ENCODE results near the gene SPEN. TPM values are rescaled to one million over a fixed set of nuclear protein-coding genes. Genes with fewer than 3 reads are reported as not detected.
A peak's percentile ranks its signal among the peaks of the same experiment; 100 is the strongest.

Gene SPEN
- total RNA-seq, 4 donors from 2014 or later, result 55.0 to 79.7 (median 63.8) TPM

- H3K36me3 ChIP-seq, result peaks cover 29% of the 10 kb centered on the region
- H3K4me1 ChIP-seq, result peaks cover 74% of the 10 kb centered on the region
- H3K27ac ChIP-seq, result peak overlapping the region; percentile 96
- H3K4me3 ChIP-seq, result peak overlapping the region; percentile 30
- no peak for TF ChIP-seq EP300 (IDR thresholded peaks at IDR 0.05)
- TF ChIP-seq POLR2AphosphoS5 (IDR thresholded peaks at IDR 0.05), result no peak
- TF ChIP-seq POLR2A (IDR thresholded peaks at IDR 0.05), result no peak
- TF ChIP-seq, protein P1, sequence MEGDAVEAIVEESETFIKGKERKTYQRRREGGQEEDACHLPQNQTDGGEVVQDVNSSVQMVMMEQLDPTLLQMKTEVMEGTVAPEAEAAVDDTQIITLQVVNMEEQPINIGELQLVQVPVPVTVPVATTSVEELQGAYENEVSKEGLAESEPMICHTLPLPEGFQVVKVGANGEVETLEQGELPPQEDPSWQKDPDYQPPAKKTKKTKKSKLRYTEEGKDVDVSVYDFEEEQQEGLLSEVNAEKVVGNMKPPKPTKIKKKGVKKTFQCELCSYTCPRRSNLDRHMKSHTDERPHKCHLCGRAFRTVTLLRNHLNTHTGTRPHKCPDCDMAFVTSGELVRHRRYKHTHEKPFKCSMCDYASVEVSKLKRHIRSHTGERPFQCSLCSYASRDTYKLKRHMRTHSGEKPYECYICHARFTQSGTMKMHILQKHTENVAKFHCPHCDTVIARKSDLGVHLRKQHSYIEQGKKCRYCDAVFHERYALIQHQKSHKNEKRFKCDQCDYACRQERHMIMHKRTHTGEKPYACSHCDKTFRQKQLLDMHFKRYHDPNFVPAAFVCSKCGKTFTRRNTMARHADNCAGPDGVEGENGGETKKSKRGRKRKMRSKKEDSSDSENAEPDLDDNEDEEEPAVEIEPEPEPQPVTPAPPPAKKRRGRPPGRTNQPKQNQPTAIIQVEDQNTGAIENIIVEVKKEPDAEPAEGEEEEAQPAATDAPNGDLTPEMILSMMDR (IDR thresholded peaks at IDR 0.05), result no peak
- no peaks in the 10 kb centered on the region for H3K27me3 ChIP-seq
- DNase-seq (ENCODE audit: low spot score in 2 of 2), result no peak
- no peaks in the 10 kb centered on the region for H3K9me3 ChIP-seq
- 30% methylated on average over 4 of the region's 4 CpGs for WGBS
These were observed 102.8 kb downstream of the SPEN start for GRCh38 chr1:15950302-15950701.

- Histone ChIP-seq H3K4me3 (no peak overlapping the region), H3K27ac (peak overlapping the region; percentile 96), H3K9me3 (no peaks in the 10 kb centered on the region), H3K36me3 (peaks cover 23% of the 10 kb centered on the region), H3K4me1 (peaks cover 74% of the 10 kb centered on the region), H3K27me3 (no peaks in the 10 kb centered on the region)
- no peak for DNase-seq (ENCODE audit: low spot score in 2 of 2)
- peak in 2 of 3 donors; percentile 20 to 63 for TF ChIP-seq POLR2AphosphoS5 (IDR thresholded peaks at IDR 0.05)
- no peak for TF ChIP-seq POLR2A (IDR thresholded peaks at IDR 0.05)
- WGBS, result 15% methylated on average over 10 of the region's 10 CpGs
These were observed 103.3 kb downstream of the SPEN start for GRCh38 chr1:15950763-15951295.

DNA sequence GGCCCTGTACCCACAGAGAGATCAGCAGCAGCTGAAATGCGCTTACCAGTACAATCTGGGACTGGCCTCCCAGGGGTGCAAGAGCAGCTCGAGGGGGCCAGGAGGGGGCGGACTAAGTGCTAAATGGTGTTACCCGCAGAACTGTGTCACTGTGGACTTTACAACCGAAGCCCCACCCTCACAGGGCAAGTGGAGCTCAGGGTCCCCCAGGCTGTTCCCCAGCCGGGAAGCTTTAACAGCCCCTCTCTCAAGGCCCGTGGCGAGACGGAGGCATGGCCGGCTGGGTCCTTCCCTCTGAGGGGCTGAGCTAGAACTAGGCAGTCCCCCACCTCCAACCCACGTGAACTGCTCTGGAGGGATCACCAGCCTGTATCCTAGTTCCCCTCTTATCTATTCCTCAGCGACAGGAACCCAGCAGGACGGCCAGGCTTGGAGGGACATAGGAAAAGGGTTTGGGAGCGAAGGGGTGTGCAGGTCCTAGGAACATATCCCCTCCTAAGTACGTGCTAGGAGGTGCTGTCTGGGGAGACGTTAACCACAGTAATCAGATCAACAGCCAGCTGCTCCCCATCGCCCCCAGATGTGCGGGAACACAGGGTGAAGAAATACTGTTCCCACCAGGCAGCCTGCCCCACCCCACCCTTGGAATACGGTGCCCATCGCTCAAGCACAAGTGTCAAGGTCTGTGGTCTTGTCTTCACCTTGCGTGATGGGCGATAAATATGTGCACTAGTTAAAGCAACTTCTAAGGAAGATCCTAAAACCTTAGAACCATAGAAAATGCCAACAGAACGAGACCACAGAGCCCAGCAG, 104.0 kb downstream of the SPEN start:
- WGBS, result 60% methylated on average over 17 of the region's 23 CpGs
- no peak for TF ChIP-seq POLR2A (IDR thresholded peaks at IDR 0.05)
- TF ChIP-seq, protein P1 (IDR thresholded peaks at IDR 0.05), result no peak
- no peak for TF ChIP-seq EP300 (IDR thresholded peaks at IDR 0.05)
- no peak for TF ChIP-seq POLR2AphosphoS5 (IDR thresholded peaks at IDR 0.05)
- peaks cover 16% of the 10 kb centered on the region for H3K36me3 ChIP-seq
- no peak for DNase-seq (ENCODE audit: low spot score in 2 of 2)
- H3K27me3 ChIP-seq, result no peaks in the 10 kb centered on the region
- H3K9me3 ChIP-seq, result no peaks in the 10 kb centered on the region
- H3K27ac ChIP-seq, result peak overlapping the region; percentile 96
- H3K4me1 ChIP-seq, result peaks cover 74% of the 10 kb centered on the region
- no peak overlapping the region for H3K4me3 ChIP-seq

- TF ChIP-seq POLR2AphosphoS5 (IDR thresholded peaks at IDR 0.05), result no peak
- 64% methylated on average over 20 of the region's 27 CpGs for WGBS
- Histone ChIP-seq H3K27ac (peak overlapping the region; percentile 78), H3K36me3 (peaks cover 8% of the 10 kb centered on the region), H3K9me3 (no peaks in the 10 kb centered on the region), H3K4me1 (peaks cover 74% of the 10 kb centered on the region), H3K27me3 (no peaks in the 10 kb centered on the region), H3K4me3 (no peak overlapping the region)
- DNase-seq (ENCODE audit: low spot score in 2 of 2), result no peak
These were observed 105.1 kb downstream of the SPEN start for GRCh38 chr1:15952317-15953258.

GRCh38 chr1:15953294-15953771, 105.8 kb downstream of the SPEN start:
- H3K4me3 ChIP-seq, result no peak overlapping the region
- H3K27me3 ChIP-seq, result no peaks in the 10 kb centered on the region
- H3K36me3 ChIP-seq, result peaks cover 3% of the 10 kb centered on the region
- DNase-seq (ENCODE audit: low spot score in 2 of 2), result no peak
- 54% methylated on average over 11 of the region's 11 CpGs for WGBS
- H3K4me1 ChIP-seq, result peaks cover 72% of the 10 kb centered on the region
- TF ChIP-seq, protein P1 (IDR thresholded peaks at IDR 0.05), result no peak
- no peak for TF ChIP-seq POLR2A (IDR thresholded peaks at IDR 0.05)
- no peak for TF ChIP-seq POLR2AphosphoS5 (IDR thresholded peaks at IDR 0.05)
- no peak for TF ChIP-seq EP300 (IDR thresholded peaks at IDR 0.05)
- H3K27ac ChIP-seq, result peak overlapping the region; percentile 78
- no peaks in the 10 kb centered on the region for H3K9me3 ChIP-seq
